Measurements from ENCODE around the gene FXN.

GRCh38 chr9:69137311-69137710 lies 101.8 kb downstream of the FXN start:
- TF ChIP-seq POLR2A (IDR thresholded peaks at IDR 0.05) (no peak), CTCF (IDR thresholded peaks at IDR 0.05) (no peak), POLR2AphosphoS5 (IDR thresholded peaks at IDR 0.05) (no peak)
